HG03045 (cell line): ENCODE results near the gene DNAJB7.
"Not testable (repeated sequence)": the region's sequence is repeated elsewhere in the genome, so short reads cannot be mapped to it uniquely, and the experiment has no call there.

Experiments used
- ATAC-seq: cut with Tn5 transposase; IDR thresholded peaks from one replicate; pipeline ENCODE4 v1.9.1; 2021; ENCODE audit warnings: mild to moderate bottlenecking, moderate library complexity; ENCODE audit not compliant: unreplicated experiment

The DNAJB7 gene

DNA sequence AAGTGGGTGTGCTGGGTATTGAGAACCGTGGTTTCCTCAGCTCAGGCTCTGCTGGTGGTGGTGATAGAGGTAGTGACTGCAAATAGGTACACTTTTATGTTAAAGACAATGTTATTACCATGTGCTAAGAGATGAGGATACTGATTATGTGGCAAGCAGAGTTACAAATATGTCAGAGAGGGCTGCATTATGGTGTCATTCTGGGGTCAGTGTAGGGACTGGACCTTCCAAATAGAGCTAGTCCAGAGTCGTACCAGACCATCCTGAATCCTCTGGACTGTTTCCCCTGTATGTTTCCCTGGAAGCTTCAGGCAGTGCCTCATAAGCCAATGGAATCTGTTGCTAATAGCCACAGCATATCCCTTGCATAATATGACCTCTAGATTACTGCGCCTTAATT, at the start of gene DNAJB7:
Gene DNAJB7, minus strand, starts transcription at position 101 of the 400 bp plus-strand sequence. CDS start 119 bp downstream, outside the sequence.
- no peak for ATAC-seq

DNA sequence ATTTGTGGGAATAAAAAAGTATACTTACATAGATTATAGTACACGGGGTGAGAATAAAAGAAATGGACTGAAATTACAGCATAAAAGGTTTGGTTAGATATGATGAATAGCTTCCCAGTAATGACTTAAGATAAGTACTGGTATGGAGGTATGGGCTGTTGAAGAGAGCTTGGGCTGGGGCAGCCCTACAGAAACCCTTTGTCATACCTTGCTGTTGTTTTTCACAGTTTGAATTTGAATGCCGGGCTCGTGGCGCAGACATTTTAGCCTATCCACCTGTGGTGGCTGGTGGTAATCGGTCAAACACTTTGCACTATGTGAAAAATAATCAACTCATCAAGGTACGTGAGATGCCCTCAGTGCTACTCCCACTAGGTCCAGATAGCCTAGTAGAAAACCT, 47.0 kb upstream of the DNAJB7 start:
- ATAC-seq = no peak

DNA sequence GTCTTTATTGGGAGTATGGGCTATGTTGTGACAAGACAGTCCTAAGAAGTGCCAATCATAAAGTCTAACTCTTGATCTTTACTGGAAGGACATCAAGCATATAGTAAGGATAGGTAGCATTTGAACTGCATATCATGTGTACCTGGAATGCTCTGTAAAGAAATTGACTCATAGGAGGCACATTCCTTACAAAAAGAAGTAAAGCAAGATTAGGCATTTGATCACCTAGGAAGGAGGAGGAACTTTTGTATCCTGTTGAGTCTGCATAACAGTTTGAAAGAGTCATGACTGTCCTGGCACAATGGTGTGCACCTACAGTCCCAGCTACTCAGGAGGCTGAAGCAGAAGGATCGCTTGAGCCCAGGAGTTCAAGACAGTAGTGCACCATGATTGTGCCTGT, 42.2 kb upstream of the DNAJB7 start:
- no peak for ATAC-seq

DNA sequence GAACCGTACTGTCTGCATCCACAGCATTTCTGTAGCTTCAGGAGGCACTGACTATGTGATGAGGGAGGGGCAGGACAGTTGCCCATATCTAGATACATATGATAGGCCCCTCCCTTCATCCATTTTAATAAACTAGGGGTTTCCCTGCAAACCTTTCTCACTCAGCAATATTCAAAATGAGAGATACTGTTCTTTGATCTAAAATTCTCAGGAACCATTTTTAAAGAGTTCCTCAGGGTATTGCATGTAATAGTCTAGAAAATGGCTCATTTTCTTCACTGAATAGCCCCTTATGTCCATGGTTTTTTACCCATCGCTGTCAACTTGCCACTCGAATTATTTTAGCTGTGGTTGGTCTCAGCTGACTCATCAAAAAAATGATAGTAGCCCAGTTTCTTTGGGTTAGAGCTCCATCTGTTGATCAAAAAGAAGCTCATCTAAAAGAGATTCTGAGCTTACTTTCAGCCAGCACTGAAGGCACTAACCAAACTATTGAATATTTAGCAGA, 37.0 kb upstream of the DNAJB7 start:
- ATAC-seq = no peak

DNA sequence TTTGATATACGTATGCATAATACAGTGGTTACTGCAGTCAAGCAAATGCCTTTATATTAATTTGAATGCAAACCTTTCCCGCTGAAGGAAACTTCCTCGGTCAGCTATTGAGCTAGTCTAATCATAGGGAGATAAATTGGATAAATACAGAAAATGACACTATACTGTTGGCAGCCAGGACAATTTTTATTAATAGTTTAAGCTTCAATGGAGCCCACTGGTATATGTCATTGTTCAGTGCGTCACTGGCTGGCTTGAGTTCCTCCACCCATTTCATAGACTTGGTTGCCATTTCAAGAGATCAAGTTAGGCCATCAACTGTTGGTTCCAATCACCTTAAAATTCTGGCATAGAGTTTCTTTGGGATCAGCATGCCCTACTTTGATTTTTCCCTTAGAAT, 32.5 kb upstream of the DNAJB7 start:
- ATAC-seq = no peak

DNA sequence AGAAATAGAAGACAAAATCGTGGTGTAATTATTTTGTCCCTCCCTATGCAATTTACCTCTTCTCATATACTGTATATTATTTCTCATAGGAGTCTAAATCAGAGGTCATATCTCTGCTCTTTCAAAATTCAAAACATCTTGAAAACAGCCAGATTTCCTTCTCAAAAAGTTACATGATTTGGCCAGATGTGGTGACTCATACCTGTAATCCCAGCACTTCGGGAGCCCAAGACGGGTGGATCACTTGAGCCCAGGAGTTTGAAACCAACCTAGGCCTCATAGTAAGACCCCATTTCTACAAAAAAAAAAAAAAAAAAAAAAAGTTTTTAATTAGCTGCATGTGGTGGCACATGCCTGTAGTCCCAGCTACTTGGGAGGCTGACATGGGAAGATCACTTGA, 29.0 kb upstream of the DNAJB7 start:
- ATAC-seq = no peak

DNA sequence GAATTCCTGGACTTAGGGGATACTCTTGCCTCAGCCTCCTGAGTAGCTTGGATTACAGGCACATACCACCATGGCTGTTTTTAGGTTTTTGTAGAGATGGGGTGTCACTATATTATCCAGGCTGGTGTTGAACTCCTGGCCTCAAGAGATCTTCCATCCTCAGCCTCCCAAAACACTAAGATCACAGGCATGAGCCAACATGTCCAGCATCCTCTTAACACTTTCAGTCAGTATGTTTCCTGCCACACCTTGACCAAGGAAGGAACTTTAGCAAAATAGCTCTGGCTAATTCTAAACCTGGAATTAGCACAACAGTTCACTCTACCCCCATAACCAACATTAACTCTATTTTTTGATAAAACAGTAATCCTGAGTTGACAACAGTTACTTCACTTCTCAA, 27.2 kb upstream of the DNAJB7 start:
- no peak for ATAC-seq

DNA sequence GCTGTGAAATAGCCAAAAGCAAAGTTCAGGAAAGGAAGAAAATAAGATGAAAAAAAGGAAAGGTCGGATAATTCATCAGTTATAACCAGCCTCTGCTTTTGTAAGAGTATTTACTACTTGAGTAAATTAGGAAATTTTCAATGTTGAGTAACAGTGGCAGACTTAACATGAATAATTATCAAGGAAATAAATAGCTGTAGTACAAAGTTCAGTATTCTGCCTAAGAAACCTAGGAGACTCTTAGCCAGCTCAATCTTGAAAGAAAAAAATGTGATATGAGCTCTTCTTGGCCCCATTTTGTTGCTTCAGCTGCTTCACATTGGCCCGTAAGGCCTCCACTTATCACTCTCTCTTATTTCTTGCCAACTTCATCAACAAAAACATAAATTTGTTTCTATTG, 17.0 kb upstream of the DNAJB7 start:
- no peak for ATAC-seq

DNA sequence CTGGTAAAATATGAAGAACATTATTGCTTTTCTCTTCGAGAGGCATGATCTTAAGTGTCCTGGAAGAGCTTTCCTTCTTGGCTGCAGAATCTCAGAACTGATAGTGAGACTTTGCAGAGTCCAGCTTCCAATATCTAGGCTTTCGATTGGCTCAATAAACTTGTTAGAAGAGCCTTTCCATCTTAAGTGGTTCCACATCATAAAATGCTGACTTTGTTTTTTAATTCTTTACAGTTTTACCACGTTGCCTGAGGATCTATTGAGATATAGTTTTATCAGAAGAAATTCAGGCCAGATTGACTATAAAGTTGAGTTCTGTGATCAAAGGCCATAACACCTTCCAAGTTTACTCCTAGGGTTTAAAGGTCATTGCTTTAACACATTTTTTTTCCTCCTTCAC, 15.6 kb upstream of the DNAJB7 start:
- ATAC-seq = no peak

DNA sequence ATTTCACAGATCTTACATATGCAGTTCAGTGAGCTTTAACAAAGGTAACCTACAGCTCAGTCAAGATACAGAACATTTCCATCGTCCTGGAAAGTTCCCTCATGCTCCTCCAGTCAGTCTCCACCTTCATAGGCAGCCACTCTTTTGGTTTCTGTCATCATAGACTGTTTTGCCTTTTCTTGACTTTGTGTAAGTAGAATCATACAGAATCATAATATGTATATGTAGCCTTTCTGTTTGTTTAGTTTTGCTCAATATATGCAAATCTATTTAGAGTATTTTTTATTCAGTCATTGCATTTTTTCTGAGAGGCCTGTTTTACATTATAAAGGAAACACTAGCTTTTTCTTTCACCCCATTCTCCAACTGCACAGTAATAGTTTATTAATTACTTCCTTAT, 15.0 kb upstream of the DNAJB7 start:
- no peak for ATAC-seq

DNA sequence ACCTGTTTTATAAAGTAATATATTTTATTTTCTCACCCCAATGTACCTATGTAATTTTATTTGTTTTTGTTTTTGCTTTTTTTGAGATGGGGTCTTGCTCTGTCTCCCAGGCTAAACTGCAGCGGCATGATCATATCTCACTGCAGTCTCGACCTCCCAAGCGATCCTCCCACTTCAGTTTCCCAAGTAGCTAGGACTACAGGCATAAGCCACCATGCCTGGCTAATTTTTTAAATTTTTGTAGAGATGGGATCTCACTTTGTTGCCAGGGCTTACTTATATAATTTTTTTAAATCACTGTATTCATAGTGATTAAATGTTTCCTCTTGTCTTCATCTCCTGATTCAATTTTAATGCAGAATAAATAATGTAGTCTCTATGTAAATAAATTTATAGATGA, 13.2 kb upstream of the DNAJB7 start:
- ATAC-seq = no peak

DNA sequence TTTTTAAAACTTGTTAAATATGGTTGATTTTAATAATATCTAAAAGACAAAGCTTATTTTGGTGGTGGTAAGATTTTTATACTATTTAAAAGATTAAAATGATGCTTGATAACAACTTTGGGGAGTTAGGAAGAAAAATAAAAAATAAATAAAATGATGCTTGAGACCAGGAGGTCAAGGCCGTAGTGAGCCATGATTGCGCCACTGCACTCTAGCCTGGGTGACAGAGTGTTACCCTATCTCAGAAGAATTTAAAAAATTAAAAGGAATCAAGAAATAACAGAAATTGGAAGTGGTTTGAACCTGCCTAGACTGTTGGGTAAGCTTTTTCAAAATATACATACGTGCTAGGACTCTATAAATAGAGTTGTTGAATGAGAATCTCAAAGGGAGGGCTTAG, 12.1 kb upstream of the DNAJB7 start:
- no peak for ATAC-seq

DNA sequence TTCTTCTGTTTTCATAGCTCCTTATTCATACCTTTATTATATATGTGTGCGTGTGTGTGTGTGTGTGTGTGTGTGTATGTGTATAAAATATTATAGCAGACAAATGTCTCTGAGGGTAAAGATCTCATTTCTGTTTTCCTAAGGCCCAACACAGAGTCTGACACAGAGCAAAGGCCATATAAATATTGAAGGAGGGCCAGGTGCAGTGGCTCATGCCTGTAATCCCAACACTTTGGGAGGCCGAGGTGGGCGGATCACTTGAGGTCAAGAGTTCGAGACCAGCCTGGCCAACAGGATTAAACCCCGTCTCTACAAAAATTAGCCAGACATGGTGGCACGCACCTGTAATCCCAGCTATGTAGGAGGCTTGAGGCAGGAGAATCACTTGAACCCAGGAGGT, 6.5 kb upstream of the DNAJB7 start:
- not testable (repeated sequence) for ATAC-seq

DNA sequence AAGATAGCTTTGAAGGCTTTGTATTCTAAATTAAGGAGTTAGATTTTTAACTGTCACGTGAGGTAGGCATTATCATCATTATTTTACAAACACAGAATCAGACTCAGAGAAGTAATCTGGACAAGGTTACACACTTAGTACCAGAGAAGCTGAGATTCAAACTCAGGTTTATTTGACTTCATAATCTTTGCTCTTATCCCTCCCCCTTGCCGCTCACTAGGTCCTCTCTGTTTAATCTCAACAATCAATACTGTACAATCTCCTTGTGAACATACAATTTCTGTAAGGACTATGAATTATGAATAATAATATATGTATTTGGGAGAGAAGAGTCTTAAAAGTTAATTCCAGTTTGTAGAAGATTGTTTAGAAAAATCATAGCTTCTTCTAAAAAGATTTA, 5.2 kb upstream of the DNAJB7 start:
- no peak for ATAC-seq

DNA sequence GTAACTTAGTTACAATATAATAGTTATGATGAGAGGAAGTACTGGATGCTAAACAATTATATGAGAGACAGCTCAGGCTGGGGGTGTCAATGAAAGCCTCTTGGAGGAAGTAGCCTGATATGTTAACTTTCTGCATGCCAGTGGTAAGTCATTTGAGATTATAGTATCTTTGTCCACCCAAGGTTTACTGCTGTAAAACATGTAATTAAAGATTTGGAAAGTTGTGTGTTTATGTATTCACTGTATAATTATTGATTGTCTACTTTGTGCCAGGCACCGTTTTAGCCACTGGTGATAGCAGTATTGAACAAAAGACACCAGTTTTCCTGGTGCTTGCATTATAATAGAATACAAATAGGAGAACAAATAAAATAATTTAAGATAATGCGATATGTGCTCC, 624 bp upstream of the DNAJB7 start:
- ATAC-seq = no peak

DNA sequence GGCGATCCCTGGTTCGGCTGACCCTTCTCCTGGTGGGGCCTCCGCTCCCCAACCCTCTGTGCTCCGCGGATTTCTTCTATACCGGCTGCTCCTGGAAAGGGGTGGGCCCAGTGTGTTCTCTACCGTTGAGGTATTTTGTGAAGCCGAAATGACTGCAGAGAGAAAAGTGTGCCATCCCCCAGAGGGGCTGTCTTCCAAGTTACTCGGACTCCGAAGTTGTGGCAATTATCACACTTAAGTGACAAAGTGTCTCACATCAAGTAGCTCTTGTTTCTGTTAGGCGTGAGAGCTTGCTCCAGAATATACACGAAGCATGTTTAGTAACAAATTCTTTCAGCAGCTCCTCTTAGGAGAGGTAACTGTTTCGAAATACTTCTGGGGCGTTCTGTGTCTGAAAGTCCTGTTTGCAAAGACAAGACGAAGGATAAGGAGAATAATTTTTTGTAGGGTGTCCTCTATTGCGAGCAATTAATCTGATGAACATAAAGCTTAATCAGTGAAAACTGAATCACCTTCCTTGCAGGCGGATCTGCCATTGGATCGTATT, 4.5 kb downstream of the DNAJB7 start:
- ATAC-seq = no peak

DNA sequence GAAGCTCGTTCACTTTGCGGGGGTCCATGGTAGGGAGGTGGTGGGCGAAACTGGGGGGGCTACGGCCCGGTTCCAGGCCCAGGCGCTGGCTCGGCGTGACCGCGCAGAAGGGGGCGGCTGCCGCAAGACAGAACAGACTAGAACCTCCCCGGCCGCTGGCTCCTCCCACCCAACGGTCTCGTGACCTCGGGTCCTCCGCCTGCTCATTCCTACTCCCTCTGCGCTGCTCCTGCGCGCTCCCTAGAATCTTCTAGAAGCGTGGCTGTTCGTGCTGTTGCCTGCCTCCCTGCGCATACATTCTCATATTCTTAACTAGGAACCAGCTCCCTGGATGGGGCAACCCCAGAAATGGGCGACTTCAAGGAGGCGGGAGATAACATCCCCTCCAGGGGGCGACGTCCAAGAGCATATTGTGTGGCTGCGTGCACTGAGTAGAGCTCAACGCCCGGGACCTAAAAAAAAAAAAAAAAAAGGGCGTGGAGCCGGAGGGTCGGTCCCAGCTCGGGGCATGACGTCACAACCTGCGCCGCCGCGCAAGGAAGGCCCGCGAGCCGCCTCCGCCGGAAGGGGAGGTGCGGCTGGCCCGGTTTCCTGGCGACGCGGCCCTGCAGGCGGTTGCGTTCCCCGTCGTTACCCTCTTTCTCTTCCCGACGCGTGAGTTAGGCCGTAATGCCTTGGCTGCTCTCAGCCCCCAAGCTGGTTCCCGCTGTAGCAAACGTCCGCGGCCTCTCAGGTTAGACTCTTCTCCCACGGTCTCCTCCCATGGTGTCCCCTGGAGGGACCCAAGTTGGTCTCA, 5.2 kb downstream of the DNAJB7 start, which contains the start of the genes ST13 and XPNPEP3:
Gene ST13, minus strand, starts transcription at position 127 of the 796 bp plus-strand sequence. Its CDS starts 99 bp downstream, at position 28.
Gene XPNPEP3, plus strand, starts transcription at position 636 of the 796 bp plus-strand sequence. Its CDS starts 34 bp downstream, at position 670.
- peak; percentile 88 for ATAC-seq

DNA sequence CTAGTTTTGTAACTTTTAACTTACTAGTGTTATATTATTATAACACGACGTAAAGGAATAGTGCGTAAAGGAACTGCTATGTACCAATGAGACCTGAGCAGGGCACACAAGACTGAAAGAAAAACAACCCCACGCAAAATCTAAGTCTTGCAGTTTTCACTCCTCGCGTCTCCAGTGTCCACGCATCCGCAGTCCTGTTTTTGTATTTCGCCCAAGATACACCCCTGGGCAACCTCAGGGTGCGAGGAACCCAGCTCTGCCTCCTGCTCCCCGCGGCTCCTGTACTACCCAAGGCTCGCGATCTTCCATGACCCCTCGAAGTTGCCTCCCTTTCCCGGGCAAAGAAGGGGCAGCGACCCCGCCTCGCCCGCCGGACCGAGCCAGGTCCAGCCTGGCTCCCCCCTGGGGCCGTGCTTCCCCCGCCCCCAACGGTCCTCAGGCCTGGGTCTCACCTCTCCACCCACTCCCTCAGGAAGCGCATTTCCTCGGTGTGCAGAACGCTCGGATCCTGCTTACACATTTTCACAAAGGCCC, 5.9 kb downstream of the DNAJB7 start:
- ATAC-seq = peak; percentile 29

DNA sequence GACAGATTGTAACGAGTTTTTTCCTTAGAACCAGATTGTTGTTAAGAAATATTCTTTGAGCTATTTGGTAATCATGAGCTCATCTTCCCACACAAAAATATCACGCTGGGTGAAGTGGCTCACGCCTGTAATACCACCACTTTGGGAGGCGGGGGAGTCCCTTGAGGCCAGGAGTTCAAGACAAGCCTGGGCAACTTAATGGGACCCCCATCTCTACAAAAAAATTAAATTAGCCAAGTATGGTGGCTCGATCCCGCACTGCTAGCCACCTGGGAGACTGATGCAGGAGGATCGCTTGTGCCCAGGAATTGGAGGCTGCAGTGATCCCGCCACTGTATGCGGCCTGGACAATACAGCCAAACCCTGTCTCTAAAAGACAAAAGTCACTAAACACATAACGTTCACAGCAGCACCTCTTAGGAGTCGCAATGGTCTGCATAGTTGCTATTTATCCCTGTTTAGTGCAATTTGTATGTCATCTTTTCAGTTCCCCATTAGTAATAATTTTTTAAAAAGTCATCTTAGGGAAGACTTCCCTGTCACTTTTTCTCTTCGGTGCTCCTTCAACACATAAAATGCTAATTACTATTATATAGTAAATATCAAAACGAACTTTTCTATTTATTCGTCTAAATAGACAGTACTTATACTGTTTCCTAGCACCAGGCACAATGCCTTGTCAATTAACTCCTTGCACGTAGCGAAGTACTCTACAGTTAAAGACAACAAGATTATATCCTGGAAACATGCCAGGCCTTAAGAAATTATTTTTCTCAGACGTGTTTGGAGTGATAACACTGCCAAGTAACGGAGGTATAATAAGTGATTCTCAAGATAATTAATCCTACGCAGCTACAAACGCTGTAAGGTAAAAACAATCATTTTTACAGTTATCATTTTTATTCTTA, 6.6 kb downstream of the DNAJB7 start:
- no peak for ATAC-seq

DNA sequence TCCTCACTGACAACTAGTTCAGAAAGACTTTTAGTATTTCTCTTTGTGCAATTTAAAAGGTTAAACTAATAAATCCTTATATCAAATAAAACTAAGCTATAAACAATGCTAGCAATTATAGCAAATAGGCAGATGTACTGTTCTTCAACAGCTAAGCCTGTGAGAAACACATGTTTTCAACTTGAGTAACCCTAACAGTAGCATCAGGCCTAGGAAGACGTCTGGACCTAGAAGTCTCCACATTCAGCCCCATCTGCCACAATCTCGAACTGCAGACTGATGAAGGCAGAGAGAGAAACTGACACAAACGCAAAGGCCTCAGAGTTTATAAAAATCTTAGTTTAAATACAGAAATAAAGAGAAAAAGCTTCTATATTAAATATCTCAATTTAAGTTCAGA, 8.0 kb downstream of the DNAJB7 start:
- no peak for ATAC-seq

DNA sequence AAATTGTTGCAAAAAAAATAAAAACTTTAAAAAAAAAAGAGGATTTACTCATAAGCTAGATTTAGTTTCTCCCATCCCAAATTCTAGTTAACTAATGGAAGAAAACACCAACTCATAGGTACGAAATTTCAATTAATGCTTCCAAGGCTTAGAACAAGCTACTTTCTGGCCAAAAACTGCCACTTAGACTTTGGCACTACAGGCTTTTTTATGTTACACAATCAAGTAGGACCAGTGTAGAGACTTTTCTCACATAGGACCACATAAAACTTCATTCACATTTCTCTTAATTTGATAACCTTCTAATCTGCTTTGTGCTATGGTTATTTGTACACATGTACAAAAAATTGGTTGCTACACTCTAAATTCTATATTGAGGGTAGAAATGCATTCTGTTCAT, 8.6 kb downstream of the DNAJB7 start:
- no peak for ATAC-seq
